Measurements from ENCODE around the gene DYRK1A.

DYRK1A gene

GRCh38 chr21:37460196-37460595 is 93.6 kb downstream of the DYRK1A start:
- TF ChIP-seq, protein P1, sequence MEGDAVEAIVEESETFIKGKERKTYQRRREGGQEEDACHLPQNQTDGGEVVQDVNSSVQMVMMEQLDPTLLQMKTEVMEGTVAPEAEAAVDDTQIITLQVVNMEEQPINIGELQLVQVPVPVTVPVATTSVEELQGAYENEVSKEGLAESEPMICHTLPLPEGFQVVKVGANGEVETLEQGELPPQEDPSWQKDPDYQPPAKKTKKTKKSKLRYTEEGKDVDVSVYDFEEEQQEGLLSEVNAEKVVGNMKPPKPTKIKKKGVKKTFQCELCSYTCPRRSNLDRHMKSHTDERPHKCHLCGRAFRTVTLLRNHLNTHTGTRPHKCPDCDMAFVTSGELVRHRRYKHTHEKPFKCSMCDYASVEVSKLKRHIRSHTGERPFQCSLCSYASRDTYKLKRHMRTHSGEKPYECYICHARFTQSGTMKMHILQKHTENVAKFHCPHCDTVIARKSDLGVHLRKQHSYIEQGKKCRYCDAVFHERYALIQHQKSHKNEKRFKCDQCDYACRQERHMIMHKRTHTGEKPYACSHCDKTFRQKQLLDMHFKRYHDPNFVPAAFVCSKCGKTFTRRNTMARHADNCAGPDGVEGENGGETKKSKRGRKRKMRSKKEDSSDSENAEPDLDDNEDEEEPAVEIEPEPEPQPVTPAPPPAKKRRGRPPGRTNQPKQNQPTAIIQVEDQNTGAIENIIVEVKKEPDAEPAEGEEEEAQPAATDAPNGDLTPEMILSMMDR (IDR thresholded peaks at IDR 0.05; ENCODE audit: poor library complexity, severe bottlenecking), result peak; percentile 23
- H3K4me1 ChIP-seq (ENCODE audit: insufficient read depth, poor library complexity, severe bottlenecking), result peaks cover 49% of the 10 kb centered on the region

GRCh38 chr21:37461479-37461878 is 94.9 kb downstream of the DYRK1A start:
- TF ChIP-seq, protein P1 (IDR thresholded peaks at IDR 0.05; ENCODE audit: poor library complexity, severe bottlenecking), result no peak
- Histone ChIP-seq H3K4me1 (ENCODE audit: insufficient read depth, poor library complexity, severe bottlenecking) (peaks cover 49% of the 10 kb centered on the region), H3K27me3 (ENCODE audit: insufficient read depth, poor library complexity, severe bottlenecking) (no peaks in the 10 kb centered on the region), H3K9me3 (ENCODE audit: severe bottlenecking) (no peaks in the 10 kb centered on the region), H3K27ac (ENCODE audit: poor library complexity, severe bottlenecking) (no peak overlapping the region), H3K36me3 (ENCODE audit: low read depth) (peaks cover 9% of the 10 kb centered on the region), H3K4me3 (ENCODE audit: severe bottlenecking) (no peak overlapping the region)
- ATAC-seq (ENCODE audit: low read depth) (no peak), DNase-seq (ENCODE audit: low spot score) (no peak)

More at GRCh38 chr21:37460196-37460595, 93.6 kb downstream of the DYRK1A start:
- ATAC-seq (ENCODE audit: low read depth) (no peak), DNase-seq (ENCODE audit: low spot score) (no peak)
- H3K4me3 ChIP-seq (ENCODE audit: severe bottlenecking), result no peak overlapping the region
- H3K9me3 ChIP-seq (ENCODE audit: severe bottlenecking), result no peaks in the 10 kb centered on the region
- no peak overlapping the region for H3K27ac ChIP-seq (ENCODE audit: poor library complexity, severe bottlenecking)
- H3K36me3 ChIP-seq (ENCODE audit: low read depth), result peaks cover 9% of the 10 kb centered on the region
- H3K27me3 ChIP-seq (ENCODE audit: insufficient read depth, poor library complexity, severe bottlenecking), result no peaks in the 10 kb centered on the region

DNA sequence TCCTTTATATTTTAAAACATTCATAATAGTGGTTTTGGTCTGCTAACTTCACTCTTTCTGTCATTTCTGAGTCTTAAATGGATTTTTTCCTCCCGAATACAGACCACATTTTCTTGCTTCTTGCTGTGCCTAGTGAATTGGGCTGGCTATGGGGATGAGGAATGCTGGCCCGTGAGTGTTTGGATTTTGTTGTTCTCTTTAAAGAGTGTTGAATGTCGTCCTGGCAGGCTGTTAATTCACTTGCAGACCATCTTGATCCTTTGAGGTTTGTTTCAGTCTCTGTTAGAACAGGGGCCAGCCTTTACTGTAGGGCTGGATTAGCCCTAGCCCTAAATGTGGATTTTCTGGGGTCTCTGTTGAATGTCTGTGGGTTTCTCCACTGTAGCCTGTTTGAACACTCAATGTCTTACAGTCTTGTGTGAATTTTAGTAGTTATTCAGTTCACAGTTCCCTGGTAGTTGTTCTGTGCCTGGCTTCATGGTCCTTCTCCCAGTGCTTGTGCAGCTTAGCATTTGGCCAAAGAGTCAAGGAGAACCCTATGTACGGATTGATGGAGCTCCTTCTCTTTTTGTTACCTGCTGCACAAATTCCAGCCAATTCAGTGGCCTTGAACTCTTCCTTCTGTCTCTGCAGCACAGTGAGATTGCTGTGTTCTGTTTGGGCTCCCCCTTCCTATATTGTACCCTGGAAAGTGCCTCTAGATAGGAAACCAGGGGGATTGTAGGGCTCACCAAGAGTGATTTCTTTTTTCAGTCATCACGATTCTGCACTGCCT is 95.7 kb downstream of the DYRK1A start:
- Histone ChIP-seq H3K9me3 (ENCODE audit: severe bottlenecking) (no peaks in the 10 kb centered on the region), H3K36me3 (ENCODE audit: low read depth) (peaks cover 9% of the 10 kb centered on the region), H3K27me3 (ENCODE audit: insufficient read depth, poor library complexity, severe bottlenecking) (no peaks in the 10 kb centered on the region), H3K4me1 (ENCODE audit: insufficient read depth, poor library complexity, severe bottlenecking) (peaks cover 49% of the 10 kb centered on the region), H3K27ac (ENCODE audit: poor library complexity, severe bottlenecking) (peak overlapping the region; percentile 10), H3K4me3 (ENCODE audit: severe bottlenecking) (no peak overlapping the region)
- TF ChIP-seq, protein P1 (IDR thresholded peaks at IDR 0.05; ENCODE audit: poor library complexity, severe bottlenecking), result no peak
- DNase-seq (ENCODE audit: low spot score) (no peak), ATAC-seq (ENCODE audit: low read depth) (0 out of 3 replicates have a peak, but pooled peaks have one; percentile 18)

DNA sequence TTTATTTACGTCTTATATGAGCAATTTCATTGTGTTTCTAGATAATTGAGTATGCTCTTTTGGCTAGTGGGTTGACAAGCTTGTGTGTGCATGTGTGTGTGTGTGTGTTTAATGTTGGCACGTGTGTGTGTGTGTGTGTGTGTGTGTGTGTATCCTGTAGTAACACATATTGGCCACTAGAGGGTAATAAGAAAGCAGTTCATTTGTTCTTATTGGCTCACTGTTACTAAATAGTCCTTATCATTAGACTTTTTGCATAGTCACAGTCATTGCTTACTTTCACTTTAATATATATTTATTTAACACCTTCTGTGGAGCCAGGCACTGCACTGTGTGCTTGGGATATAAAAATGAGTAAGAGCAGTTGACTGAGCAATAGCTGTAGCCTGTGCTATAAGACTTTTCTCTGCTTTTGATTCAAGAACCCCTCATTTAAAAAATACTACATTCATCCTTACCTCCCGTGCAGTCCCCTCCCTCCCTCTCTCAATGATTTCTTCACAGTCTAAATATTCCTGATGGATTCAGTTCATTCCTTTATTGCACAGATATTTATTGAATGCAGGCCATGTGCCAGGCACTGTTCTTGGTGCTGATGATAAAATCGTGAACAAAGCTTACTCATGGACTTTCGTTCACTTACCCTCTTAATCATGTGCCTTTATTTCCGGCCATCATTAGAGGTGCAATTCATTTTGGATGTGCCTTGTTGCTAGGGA is 96.7 kb downstream of the DYRK1A start:
- Histone ChIP-seq H3K27me3 (ENCODE audit: insufficient read depth, poor library complexity, severe bottlenecking) (no peaks in the 10 kb centered on the region), H3K4me3 (ENCODE audit: severe bottlenecking) (no peak overlapping the region), H3K36me3 (ENCODE audit: low read depth) (peaks cover 9% of the 10 kb centered on the region), H3K27ac (ENCODE audit: poor library complexity, severe bottlenecking) (peak overlapping the region; percentile 4), H3K4me1 (ENCODE audit: insufficient read depth, poor library complexity, severe bottlenecking) (peaks cover 44% of the 10 kb centered on the region), H3K9me3 (ENCODE audit: severe bottlenecking) (no peaks in the 10 kb centered on the region)
- TF ChIP-seq, protein P1 (IDR thresholded peaks at IDR 0.05; ENCODE audit: poor library complexity, severe bottlenecking), result peak; percentile 82
- ATAC-seq (ENCODE audit: low read depth) (peak; percentile 50), DNase-seq (ENCODE audit: low spot score) (no peak)

Measured in RWPE2 (cell line).